HG03095 (cell line): Measurements from ENCODE around the gene CSNK2A3.
"Not testable (repeated sequence)": the region's sequence is repeated elsewhere in the genome, so short reads cannot be mapped to it uniquely, and the experiment has no call there.

Experiments
- ATAC-seq: cut with Tn5 transposase; IDR thresholded peaks from one replicate; pipeline ENCODE4 v1.9.1; 2021; ENCODE audit warnings: moderate library complexity; ENCODE audit not compliant: unreplicated experiment

Gene CSNK2A3

GRCh38 chr11:11380340-11380739, 27.3 kb upstream of the CSNK2A3 start:
- no peak for ATAC-seq

- ATAC-seq = no peak
Measured at GRCh38 chr11:11379661-11380060, 26.6 kb upstream of the CSNK2A3 start.

- no peak for ATAC-seq
Measured at GRCh38 chr11:11378184-11378940, 25.3 kb upstream of the CSNK2A3 start.

GRCh38 chr11:11374358-11375148, 21.5 kb upstream of the CSNK2A3 start:
- ATAC-seq = no peak

- ATAC-seq = no peak
Measured at GRCh38 chr11:11373934-11374333, 20.9 kb upstream of the CSNK2A3 start.

GRCh38 chr11:11372461-11372860, 19.4 kb upstream of the CSNK2A3 start:
- ATAC-seq = no peak

- ATAC-seq = no peak
Measured at GRCh38 chr11:11370962-11371303, 17.9 kb upstream of the CSNK2A3 start.

- no peak for ATAC-seq
Measured at GRCh38 chr11:11370255-11370961, 17.4 kb upstream of the CSNK2A3 start.

- no peak for ATAC-seq
Measured at GRCh38 chr11:11366793-11367192, 13.7 kb upstream of the CSNK2A3 start.

- ATAC-seq = no peak
Measured at GRCh38 chr11:11363674-11364073, 10.6 kb upstream of the CSNK2A3 start.

GRCh38 chr11:11359611-11360010, 6.6 kb upstream of the CSNK2A3 start:
- no peak for ATAC-seq

- ATAC-seq = no peak
Measured at GRCh38 chr11:11356842-11357241, 3.8 kb upstream of the CSNK2A3 start.

GRCh38 chr11:11351851-11352250, 1.2 kb downstream of the CSNK2A3 start:
- not testable (repeated sequence) for ATAC-seq

- ATAC-seq = no peak
Measured at GRCh38 chr11:11351042-11351586, 1.9 kb downstream of the CSNK2A3 start.

- ATAC-seq = no peak
Measured at GRCh38 chr11:11349870-11350337, 3.1 kb downstream of the CSNK2A3 start.

- ATAC-seq = no peak
Measured at GRCh38 chr11:11349106-11349825, 3.8 kb downstream of the CSNK2A3 start.

GRCh38 chr11:11348303-11348702, 4.7 kb downstream of the CSNK2A3 start:
- no peak for ATAC-seq

- no peak for ATAC-seq
Measured at GRCh38 chr11:11347592-11347991, 5.5 kb downstream of the CSNK2A3 start.

- ATAC-seq = no peak
Measured at GRCh38 chr11:11346303-11346702, 6.7 kb downstream of the CSNK2A3 start.

- no peak for ATAC-seq
Measured at GRCh38 chr11:11345099-11345498, 8.0 kb downstream of the CSNK2A3 start.

GRCh38 chr11:11344045-11344444, 9.0 kb downstream of the CSNK2A3 start:
- no peak for ATAC-seq
